Epithelial cell of proximal tubule (primary cell): ENCODE data around the gene PLCL2. TPM values are rescaled to one million over a fixed set of nuclear protein-coding genes. Genes with fewer than 3 reads are reported as not detected.

ENCODE experiments used
- DNase-seq: peaks from one replicate; pipeline ENCODE4 v3.0.0-alpha.2; 2011; ENCODE audit warnings: low read depth
- H3K4me3 ChIP-seq: 2 replicates; pipeline ENCODE4 v1.5.1; 2011; ENCODE audit warnings: low read depth, mild to moderate bottlenecking, low read length
- total RNA-seq: library from RNA; depleted of rRNA; stranded (reverse); fragments of >200 nt; gene quantifications from 2 replicates; pipeline ENCODE4 v1.2.3, GENCODE V29; 2015
- TF ChIP-seq, protein P1 (sequence below): conservative IDR thresholded peaks from 2 replicates; pipeline ENCODE4 v1.5.1; 2012; ENCODE audit warnings: low read depth, mild to moderate bottlenecking, low read length

The PLCL2 gene
- total RNA-seq, 1 donor from 2014 or later, result 3.5 TPM

- no peak for DNase-seq
- TF ChIP-seq, protein P1, sequence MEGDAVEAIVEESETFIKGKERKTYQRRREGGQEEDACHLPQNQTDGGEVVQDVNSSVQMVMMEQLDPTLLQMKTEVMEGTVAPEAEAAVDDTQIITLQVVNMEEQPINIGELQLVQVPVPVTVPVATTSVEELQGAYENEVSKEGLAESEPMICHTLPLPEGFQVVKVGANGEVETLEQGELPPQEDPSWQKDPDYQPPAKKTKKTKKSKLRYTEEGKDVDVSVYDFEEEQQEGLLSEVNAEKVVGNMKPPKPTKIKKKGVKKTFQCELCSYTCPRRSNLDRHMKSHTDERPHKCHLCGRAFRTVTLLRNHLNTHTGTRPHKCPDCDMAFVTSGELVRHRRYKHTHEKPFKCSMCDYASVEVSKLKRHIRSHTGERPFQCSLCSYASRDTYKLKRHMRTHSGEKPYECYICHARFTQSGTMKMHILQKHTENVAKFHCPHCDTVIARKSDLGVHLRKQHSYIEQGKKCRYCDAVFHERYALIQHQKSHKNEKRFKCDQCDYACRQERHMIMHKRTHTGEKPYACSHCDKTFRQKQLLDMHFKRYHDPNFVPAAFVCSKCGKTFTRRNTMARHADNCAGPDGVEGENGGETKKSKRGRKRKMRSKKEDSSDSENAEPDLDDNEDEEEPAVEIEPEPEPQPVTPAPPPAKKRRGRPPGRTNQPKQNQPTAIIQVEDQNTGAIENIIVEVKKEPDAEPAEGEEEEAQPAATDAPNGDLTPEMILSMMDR, result no peak
- no peak overlapping the region for H3K4me3 ChIP-seq
These were observed 52.6 kb downstream of the PLCL2 start for GRCh38 chr3:16937326-16937845.

GRCh38 chr3:16940769-16941700 lies 56.3 kb downstream of the PLCL2 start:
- TF ChIP-seq, protein P1, result no peak
- no peak for DNase-seq
- no peak overlapping the region for H3K4me3 ChIP-seq

DNA sequence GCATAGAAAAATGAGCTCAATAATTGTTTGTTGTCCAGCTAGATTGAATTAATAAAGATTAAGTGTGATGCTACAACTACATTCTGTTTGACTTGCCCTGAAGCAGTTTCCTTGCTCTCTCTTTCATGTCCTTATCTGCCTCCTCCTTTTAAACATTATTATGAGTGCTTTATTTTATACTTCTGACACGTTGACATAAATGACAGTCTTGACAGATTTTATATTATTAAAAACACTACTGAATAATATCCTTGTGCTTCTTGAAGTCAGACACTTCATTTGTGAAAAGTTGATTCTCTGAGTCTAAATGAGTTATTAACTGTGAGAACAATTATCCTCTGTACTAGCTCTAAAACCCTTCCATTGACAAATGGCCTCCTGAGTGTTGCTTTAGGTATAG lies 58.2 kb downstream of the PLCL2 start:
- no peak overlapping the region for H3K4me3 ChIP-seq
- TF ChIP-seq, protein P1, result no peak
- DNase-seq, result no peak

GRCh38 chr3:16943857-16944256 lies 59.1 kb downstream of the PLCL2 start:
- TF ChIP-seq, protein P1, result no peak
- no peak overlapping the region for H3K4me3 ChIP-seq
- no peak for DNase-seq

GRCh38 chr3:16944356-16944755 lies 59.6 kb downstream of the PLCL2 start:
- no peak for DNase-seq
- no peak overlapping the region for H3K4me3 ChIP-seq
- TF ChIP-seq, protein P1, result no peak

DNA sequence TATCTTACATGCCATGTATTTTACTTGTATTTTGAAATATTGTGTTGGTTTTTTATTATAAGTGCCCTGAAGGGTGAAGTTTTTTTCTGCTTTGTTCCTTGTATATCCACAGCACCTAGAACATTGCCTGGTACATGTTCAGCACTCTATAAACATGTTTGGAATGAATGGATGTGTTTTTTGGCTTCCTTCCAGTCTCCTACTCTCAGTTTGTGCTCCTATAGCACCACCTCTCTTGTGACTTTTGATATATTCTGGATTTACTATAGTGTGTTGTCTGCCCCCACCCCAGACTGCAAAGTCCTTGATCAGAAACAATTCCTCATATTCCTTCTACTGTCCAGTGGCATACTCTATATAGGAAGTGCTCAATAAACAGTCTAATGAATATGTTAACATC lies 60.6 kb downstream of the PLCL2 start:
- H3K4me3 ChIP-seq, result no peak overlapping the region
- TF ChIP-seq, protein P1, result no peak
- DNase-seq, result no peak
